Activated naive CD8-positive, alpha-beta T cell (primary cell): ENCODE data around the gene SHROOM2.

ENCODE experiments used
- H3K27ac Mint-ChIP-seq: one replicate; pipeline ENCODE4 v1.8.0; 2021; ENCODE audit warnings: mixed read lengths
- H3K27me3 Mint-ChIP-seq: one replicate; pipeline ENCODE4 v1.8.0; 2021; ENCODE audit warnings: mixed read lengths
- H3K36me3 Mint-ChIP-seq: one replicate; pipeline ENCODE4 v1.8.0; 2021; ENCODE audit warnings: mixed read lengths
- H3K4me1 Mint-ChIP-seq: one replicate; pipeline ENCODE4 v1.8.0; 2021; ENCODE audit warnings: low read depth, mixed read lengths
- H3K4me3 Mint-ChIP-seq: one replicate; pipeline ENCODE4 v1.8.0; 2021; ENCODE audit warnings: mild to moderate bottlenecking, mixed read lengths
- H3K9me3 Mint-ChIP-seq: one replicate; pipeline ENCODE4 v1.8.0; 2021; ENCODE audit warnings: low read depth, mixed read lengths

SHROOM2 gene

GRCh38 chrX:9862525-9862924 is 76.3 kb downstream of the SHROOM2 start:
- Mint-ChIP-seq H3K9me3 (no peaks in the 10 kb centered on the region), H3K36me3 (no peaks in the 10 kb centered on the region), H3K27ac (no peak overlapping the region), H3K27me3 (peaks cover 6% of the 10 kb centered on the region), H3K4me3 (no peak overlapping the region), H3K4me1 (no peaks in the 10 kb centered on the region)

DNA sequence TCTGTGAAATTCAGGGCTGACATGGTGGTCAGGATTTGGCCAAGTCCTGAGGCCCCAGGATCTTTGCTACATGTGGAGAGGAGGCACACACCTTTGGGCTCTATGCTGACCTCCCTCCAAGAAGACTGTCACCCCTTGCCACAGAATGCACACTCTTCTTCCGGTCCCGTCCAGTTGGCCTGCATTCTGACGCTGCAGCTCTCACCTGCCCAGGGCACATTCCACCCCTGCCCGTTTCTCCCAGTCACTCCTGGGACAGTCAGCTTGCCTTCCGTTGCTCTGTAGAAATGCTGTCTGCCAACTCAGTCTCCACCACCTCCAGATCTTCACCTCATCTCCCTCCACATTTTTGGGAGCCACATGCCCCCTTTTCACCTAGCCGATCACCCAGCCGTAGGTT is 76.7 kb downstream of the SHROOM2 start:
- H3K36me3 Mint-ChIP-seq, result no peaks in the 10 kb centered on the region
- no peaks in the 10 kb centered on the region for H3K4me1 Mint-ChIP-seq
- peaks cover 9% of the 10 kb centered on the region for H3K27me3 Mint-ChIP-seq
- no peak overlapping the region for H3K27ac Mint-ChIP-seq
- H3K4me3 Mint-ChIP-seq, result no peak overlapping the region
- H3K9me3 Mint-ChIP-seq, result no peaks in the 10 kb centered on the region

- Mint-ChIP-seq H3K4me3 (no peak overlapping the region), H3K9me3 (no peaks in the 10 kb centered on the region), H3K36me3 (no peaks in the 10 kb centered on the region), H3K4me1 (no peaks in the 10 kb centered on the region), H3K27me3 (peaks cover 9% of the 10 kb centered on the region), H3K27ac (no peak overlapping the region)
Measured at GRCh38 chrX:9864011-9864410, 77.8 kb downstream of the SHROOM2 start.

DNA sequence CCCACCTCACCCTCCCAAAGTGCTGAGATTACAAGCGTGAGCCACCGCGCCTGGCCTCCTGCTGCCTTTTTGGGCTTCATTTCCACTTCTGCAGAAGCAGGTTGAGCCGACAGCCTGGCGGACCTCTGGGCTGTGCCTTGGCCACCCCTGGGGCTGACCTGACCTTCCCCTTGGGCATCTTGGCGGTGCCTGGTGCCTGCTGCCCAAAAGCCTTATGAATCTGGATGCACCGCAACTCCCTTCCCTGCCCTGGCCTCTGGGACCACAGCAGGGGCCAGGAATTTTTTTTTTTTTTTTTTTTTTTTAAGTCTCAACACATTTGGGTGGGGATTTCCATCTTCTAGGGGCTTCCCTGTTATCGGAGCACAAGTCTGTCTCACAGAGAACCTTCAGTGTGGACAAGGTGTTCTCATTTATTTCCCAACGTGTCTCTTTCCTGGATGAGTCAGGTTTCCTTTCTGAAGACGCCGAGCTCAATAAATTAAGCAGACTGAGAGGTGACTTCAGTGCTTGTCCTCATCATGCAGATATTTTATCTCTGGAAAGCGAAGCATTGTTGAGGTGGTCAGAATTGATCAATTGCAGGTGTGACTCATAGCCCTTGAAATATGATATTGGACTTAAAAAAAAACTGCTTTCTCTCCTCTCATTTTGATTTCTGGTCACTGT is 79.7 kb downstream of the SHROOM2 start:
- H3K4me3 Mint-ChIP-seq, result no peak overlapping the region
- H3K4me1 Mint-ChIP-seq, result no peaks in the 10 kb centered on the region
- peaks cover 9% of the 10 kb centered on the region for H3K27me3 Mint-ChIP-seq
- no peaks in the 10 kb centered on the region for H3K9me3 Mint-ChIP-seq
- no peaks in the 10 kb centered on the region for H3K36me3 Mint-ChIP-seq
- no peak overlapping the region for H3K27ac Mint-ChIP-seq

- H3K4me3 Mint-ChIP-seq, result no peak overlapping the region
Measured at GRCh38 chrX:9866633-9867032, 80.4 kb downstream of the SHROOM2 start.

GRCh38 chrX:9867226-9867625 is 81.0 kb downstream of the SHROOM2 start:
- H3K4me3 Mint-ChIP-seq, result no peak overlapping the region
- H3K27ac Mint-ChIP-seq, result no peak overlapping the region
- peaks cover 5% of the 10 kb centered on the region for H3K27me3 Mint-ChIP-seq
- no peaks in the 10 kb centered on the region for H3K9me3 Mint-ChIP-seq
- no peaks in the 10 kb centered on the region for H3K4me1 Mint-ChIP-seq
- H3K36me3 Mint-ChIP-seq, result no peaks in the 10 kb centered on the region

More at GRCh38 chrX:9866633-9867032, 80.4 kb downstream of the SHROOM2 start:
- no peaks in the 10 kb centered on the region for H3K4me1 Mint-ChIP-seq
- peaks cover 9% of the 10 kb centered on the region for H3K27me3 Mint-ChIP-seq
- no peak overlapping the region for H3K27ac Mint-ChIP-seq
- H3K9me3 Mint-ChIP-seq, result no peaks in the 10 kb centered on the region
- H3K36me3 Mint-ChIP-seq, result no peaks in the 10 kb centered on the region

DNA sequence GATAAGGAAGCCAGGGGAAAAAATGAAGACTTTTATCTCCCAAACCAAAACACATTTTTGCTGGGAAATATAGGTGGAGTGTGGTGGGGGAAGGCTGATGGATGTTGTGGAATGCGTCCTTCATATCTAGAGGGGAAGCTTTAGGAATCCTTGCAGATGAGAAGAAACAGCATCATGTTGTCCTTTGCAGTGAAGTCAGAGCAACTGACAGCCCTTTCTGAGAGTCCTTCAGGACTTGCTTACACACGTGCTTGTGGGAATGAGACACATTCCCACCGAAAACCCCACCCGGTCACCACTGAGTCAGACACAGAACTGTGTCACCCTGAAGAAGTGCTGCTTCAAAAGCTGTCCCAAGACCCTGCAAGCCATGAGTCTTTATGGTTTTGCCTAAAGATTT is 81.5 kb downstream of the SHROOM2 start:
- Mint-ChIP-seq H3K4me3 (no peak overlapping the region), H3K4me1 (no peaks in the 10 kb centered on the region), H3K36me3 (no peaks in the 10 kb centered on the region), H3K27me3 (peaks cover 5% of the 10 kb centered on the region), H3K27ac (no peak overlapping the region), H3K9me3 (no peaks in the 10 kb centered on the region)

DNA sequence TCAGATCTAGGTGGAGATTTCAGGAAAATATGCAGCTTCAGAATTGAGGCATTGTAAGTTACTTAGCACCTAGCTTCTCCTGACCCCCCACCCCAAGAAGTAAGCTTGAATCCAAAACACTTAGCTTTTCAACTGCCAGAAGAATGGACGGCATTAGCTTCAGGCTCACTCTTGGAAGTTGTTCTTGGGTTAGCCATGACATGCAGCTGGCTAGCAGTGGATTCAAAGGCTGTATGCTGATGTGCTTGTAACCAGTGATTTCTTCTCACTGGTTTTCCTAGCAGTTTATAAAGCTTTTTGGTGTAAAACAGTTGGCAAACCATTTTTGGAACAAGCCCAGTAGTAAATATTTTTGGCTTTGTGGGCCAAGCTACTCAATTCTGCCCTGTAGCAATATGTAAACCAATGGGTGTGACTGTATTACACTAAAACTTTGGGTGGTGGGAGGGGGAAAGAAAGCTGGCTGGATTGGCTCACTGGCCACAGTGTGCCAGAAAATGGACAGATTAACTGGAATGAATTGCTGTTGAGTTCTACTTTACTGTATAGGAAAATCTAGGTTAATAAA is 85.6 kb downstream of the SHROOM2 start:
- no peaks in the 10 kb centered on the region for H3K9me3 Mint-ChIP-seq
- peaks cover 10% of the 10 kb centered on the region for H3K27me3 Mint-ChIP-seq
- H3K4me1 Mint-ChIP-seq, result peaks cover 11% of the 10 kb centered on the region
- H3K27ac Mint-ChIP-seq, result no peak overlapping the region
- H3K36me3 Mint-ChIP-seq, result no peaks in the 10 kb centered on the region
- H3K4me3 Mint-ChIP-seq, result no peak overlapping the region

DNA sequence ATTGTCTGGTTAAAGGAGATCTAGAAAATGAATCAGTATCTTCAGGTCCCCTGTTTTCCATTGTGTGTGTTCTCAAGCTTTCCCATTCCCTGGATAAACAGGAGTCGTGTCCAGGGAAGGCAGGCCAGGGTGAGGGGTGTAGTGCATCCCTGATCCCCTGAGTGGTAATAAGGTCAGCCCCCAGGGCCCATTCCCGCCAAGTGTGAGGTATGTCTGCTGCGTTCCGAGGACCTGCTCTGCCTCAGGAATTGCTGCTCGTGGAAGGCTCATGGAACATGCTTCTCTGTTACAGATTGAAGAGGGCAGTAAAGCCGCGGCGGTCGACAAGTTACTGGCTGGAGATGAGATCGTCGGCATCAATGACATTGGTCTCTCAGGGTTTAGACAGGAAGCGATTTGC is 87.1 kb downstream of the SHROOM2 start:
- Mint-ChIP-seq H3K27me3 (peaks cover 5% of the 10 kb centered on the region), H3K36me3 (no peaks in the 10 kb centered on the region), H3K27ac (no peak overlapping the region), H3K4me1 (peaks cover 13% of the 10 kb centered on the region), H3K9me3 (no peaks in the 10 kb centered on the region), H3K4me3 (no peak overlapping the region)

DNA sequence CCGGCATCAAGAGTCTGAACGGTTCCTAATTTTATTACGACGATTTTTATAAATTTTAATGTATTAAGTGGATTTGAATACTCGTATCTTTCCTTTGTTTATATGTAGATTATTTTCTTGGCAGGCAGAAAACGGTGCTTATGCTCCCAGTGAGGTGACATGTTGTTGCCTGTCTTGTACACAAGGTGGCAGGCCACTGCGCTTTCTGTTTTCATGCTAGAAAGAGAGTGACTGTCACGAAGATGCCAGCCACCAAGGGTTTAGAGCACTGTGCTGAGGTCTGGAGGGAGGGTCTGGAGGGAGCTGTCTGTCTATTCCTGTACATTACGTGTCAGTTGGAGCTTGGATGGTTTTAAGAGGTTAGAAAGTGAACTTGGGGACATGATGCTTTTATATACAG is 87.7 kb downstream of the SHROOM2 start:
- Mint-ChIP-seq H3K27me3 (peaks cover 5% of the 10 kb centered on the region), H3K4me3 (no peak overlapping the region), H3K9me3 (no peaks in the 10 kb centered on the region), H3K27ac (no peak overlapping the region), H3K4me1 (peaks cover 13% of the 10 kb centered on the region), H3K36me3 (no peaks in the 10 kb centered on the region)

GRCh38 chrX:9874483-9874882 is 88.3 kb downstream of the SHROOM2 start:
- Mint-ChIP-seq H3K4me3 (no peak overlapping the region), H3K27ac (no peak overlapping the region), H3K27me3 (peaks cover 5% of the 10 kb centered on the region), H3K4me1 (peaks cover 13% of the 10 kb centered on the region), H3K36me3 (no peaks in the 10 kb centered on the region), H3K9me3 (no peaks in the 10 kb centered on the region)

DNA sequence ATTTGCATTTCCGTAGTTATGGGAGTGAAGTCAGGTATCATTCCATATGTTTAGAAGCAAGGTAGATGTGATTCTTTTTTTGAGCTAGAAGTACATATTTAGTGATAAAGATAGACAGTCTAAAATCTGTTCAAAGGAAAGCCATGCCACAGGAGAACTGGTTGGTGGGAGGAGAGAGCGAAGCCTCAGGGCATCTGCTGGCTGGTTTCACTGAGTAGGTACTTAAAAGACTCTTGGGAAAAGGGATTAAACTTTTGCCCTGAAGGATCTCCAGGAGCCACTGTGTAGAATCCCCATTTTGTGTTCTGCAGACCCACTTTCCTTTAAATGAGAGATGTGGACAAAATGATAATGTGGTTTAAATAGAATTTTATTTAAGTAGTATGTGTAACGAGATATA is 89.6 kb downstream of the SHROOM2 start:
- peaks cover 5% of the 10 kb centered on the region for H3K27me3 Mint-ChIP-seq
- no peaks in the 10 kb centered on the region for H3K9me3 Mint-ChIP-seq
- no peaks in the 10 kb centered on the region for H3K36me3 Mint-ChIP-seq
- peaks cover 13% of the 10 kb centered on the region for H3K4me1 Mint-ChIP-seq
- H3K4me3 Mint-ChIP-seq, result no peak overlapping the region
- H3K27ac Mint-ChIP-seq, result no peak overlapping the region

- H3K9me3 Mint-ChIP-seq, result no peaks in the 10 kb centered on the region
- H3K36me3 Mint-ChIP-seq, result no peaks in the 10 kb centered on the region
- H3K27ac Mint-ChIP-seq, result no peak overlapping the region
Measured at GRCh38 chrX:9876201-9876600, 90.0 kb downstream of the SHROOM2 start.

GRCh38 chrX:9878146-9878820 is 92.1 kb downstream of the SHROOM2 start:
- H3K36me3 Mint-ChIP-seq, result no peaks in the 10 kb centered on the region
- no peak overlapping the region for H3K4me3 Mint-ChIP-seq

More at GRCh38 chrX:9876201-9876600, 90.0 kb downstream of the SHROOM2 start:
- Mint-ChIP-seq H3K4me3 (peak overlapping the region; percentile 32), H3K27me3 (peaks cover 5% of the 10 kb centered on the region), H3K4me1 (peaks cover 13% of the 10 kb centered on the region)

GRCh38 chrX:9880237-9880636 is 94.0 kb downstream of the SHROOM2 start:
- Mint-ChIP-seq H3K4me1 (peaks cover 11% of the 10 kb centered on the region), H3K27ac (no peak overlapping the region), H3K4me3 (no peak overlapping the region)

More at GRCh38 chrX:9878146-9878820, 92.1 kb downstream of the SHROOM2 start:
- H3K27me3 Mint-ChIP-seq, result peaks cover 5% of the 10 kb centered on the region
- H3K4me1 Mint-ChIP-seq, result peaks cover 13% of the 10 kb centered on the region
- no peak overlapping the region for H3K27ac Mint-ChIP-seq
- no peaks in the 10 kb centered on the region for H3K9me3 Mint-ChIP-seq

More at GRCh38 chrX:9880237-9880636, 94.0 kb downstream of the SHROOM2 start:
- H3K9me3 Mint-ChIP-seq, result no peaks in the 10 kb centered on the region
- H3K27me3 Mint-ChIP-seq, result peaks cover 4% of the 10 kb centered on the region
- no peaks in the 10 kb centered on the region for H3K36me3 Mint-ChIP-seq
